Measurements from ENCODE around the gene PTGS1. TPM values are rescaled to one million over a fixed set of nuclear protein-coding genes. Genes with fewer than 3 reads are reported as not detected.
"Not testable (repeated sequence)": the region's sequence is repeated elsewhere in the genome, so short reads cannot be mapped to it uniquely, and the experiment has no call there.

PTGS1 gene
- 1.9 and 2.4 TPM in 2 replicates for total RNA-seq

DNA sequence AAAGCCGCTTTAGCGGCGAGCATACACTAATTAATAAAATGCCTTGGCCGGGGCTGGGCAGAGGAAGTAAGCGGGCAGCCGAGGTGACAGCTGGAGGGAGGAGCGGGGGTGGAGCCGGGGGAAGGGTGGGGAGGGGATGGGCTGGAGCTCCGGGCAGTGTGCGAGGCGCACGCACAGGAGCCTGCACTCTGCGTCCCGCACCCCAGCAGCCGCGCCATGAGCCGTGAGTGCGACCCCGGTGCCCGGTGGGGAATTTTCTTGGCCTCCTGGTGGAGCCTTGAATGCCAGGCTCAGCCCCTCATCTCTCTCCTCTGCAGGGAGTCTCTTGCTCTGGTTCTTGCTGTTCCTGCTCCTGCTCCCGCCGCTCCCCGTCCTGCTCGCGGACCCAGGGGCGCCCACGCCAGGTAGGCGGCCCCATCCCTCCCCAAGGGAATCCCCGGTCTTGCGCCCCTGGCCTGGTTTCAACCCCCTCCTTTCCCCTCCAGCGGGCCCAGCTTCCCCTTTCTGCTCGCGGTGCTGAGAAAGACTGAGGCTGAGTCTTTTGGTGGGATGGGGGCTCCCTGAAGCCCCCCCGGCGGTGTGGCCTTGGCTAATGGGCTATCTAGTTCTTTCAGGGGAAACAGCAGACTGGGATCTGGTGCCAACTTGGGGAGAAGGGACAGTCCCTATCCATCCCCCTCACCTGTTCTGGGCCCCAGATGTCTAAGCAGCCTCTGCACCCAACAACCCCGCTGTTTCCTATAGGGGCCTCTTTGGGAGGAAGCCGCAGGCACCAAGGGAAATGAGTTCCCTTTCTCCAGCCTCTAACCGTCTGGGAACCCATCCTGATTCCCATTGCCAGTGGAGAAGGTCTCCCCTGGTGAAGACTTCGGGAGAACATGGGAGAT is at the start of gene PTGS1:
Gene PTGS1, plus strand, starts transcription at position 156 of the 887 bp plus-strand sequence. Its CDS starts 61 bp downstream, at position 217.
- DNase-seq (ENCODE audit: low read depth): no peak

DNA sequence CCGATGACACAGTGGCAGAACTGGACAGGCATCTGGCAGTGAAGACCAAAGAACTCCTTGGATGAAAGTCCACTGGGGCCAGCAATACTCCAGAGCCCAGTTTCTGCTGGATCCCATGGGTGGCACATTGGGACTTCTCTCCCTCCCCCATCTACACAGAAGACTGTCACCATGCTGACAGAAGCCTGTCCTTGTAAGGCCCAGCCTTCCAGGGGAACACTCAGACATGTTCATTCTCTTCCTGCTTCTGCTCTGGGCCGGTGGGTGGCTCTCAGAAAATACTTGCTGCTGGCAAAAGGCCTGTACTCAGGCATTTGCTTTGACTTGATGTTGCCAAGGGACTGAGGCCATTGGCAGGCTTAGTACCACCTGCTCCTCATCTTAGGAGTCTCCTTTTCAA is 48.3 kb upstream of the PTGS1 start:
- DNase-seq (ENCODE audit: low read depth): no peak

DNA sequence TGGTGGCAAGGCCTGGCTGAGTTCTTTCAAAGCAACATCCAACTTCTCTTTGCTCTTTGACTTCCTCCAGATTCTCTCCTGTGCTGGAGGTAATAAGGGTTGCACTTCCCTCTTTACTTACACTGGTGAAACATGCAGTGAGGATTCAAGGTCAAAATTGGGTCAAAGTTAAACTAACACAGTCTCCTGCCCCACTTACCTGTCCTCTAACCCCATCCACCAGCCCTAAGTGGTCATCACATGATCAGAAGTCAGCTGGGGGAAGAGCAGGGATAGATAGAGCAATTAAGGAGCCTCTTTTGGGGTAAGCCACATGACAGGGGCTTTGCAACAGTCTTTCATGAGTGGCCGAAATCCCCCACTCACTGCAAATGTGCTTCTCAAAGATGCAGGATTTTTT is 46.2 kb upstream of the PTGS1 start:
- DNase-seq (ENCODE audit: low read depth): not testable (repeated sequence)

DNA sequence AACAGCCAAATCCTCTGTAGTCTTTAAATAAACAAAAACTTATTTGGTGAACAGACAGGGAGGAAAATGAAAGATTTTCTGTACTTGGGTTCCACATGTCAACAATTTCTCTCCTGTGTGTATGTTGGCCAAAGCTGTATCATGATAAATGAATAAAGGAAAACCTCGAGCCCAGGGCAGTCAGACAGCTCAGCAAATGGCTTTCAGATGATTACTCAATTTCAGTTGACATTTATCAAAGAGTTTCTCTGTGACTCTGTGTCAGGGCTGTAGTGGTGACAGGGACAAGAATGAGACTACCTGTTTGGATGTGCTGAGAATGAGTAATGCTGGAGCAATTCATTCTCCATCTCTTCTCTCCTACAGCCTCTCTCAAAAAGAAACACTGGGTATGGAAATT is 45.7 kb upstream of the PTGS1 start:
- DNase-seq (ENCODE audit: low read depth): no peak

DNA sequence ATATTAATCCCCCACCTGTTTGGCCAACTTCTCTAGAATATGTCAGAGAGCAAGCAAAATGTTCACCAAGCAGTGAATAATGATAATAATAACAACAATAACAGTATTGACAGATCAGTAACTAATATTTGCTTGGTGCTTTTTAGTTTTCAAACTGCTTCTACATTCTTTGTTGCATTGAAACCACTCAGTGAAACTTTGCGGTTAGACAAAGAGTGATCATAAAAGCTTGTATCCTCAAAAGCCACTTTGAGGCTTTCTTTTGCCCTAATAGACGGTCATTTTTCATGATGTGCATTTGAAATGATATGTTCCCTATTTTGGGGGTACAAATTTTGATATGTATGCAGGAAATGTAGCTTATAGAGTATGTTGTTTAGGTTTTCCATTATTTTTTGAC is 43.6 kb upstream of the PTGS1 start:
- DNase-seq (ENCODE audit: low read depth): no peak

DNA sequence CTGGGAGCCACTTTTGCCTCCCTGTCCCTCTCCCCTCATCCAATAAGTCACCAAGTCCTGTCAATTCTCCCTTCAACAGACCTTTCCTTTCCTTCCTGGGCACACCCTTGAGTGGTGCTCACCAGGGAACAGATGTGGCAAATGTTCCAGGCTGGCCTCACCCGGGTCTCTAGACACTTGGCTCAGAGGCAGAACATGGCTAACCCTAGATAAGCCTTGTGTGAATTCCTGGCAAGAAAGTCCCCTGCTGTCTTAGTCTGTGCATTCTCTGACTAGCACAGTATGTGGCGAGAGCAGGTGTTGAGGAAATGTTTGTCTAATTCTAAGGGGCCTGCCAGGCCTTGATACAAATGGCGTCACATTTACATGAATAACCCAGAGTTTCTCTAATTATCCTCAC is 41.2 kb upstream of the PTGS1 start:
- DNase-seq (ENCODE audit: low read depth): no peak

DNA sequence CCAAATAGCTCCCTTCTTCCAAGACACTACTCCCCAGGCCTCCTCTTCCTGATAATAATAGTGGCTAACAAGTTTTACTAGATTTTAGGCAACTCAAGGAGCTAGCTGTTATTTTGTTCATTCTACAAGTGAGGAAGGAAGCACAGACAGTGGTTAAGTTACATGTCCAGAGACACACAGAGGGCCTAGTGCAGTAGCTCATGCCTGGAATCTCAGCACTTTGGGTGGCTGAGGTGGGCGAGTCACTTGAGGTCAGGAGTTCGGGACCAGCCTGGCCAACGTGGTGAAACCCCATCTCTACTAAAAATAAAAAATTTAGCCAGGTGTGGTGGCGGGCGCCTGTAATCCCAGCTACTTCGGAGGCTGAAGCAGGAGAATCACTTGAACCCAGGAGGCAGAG is 40.4 kb upstream of the PTGS1 start:
- not testable (repeated sequence) for DNase-seq (ENCODE audit: low read depth)

DNA sequence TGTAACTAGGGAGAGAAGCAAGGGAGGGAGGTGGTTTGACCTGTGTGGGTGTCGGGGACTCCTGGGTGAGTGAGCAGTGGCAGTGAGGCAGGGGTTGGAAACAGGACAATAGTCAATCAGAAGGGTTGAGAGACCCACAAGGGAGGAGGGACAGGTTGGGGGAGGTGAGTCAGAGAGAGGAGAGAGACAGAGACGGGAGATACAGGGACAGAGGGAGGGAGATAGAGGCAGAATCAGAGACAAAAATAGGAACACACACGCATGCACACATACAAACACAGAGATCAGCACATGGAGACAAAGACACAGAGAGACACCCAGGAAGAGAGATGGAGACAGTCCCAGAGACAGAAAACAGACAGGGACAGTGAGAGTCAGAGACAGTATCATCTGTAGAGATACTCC is 39.3 kb upstream of the PTGS1 start:
- DNase-seq (ENCODE audit: low read depth): peak; percentile 11

DNA sequence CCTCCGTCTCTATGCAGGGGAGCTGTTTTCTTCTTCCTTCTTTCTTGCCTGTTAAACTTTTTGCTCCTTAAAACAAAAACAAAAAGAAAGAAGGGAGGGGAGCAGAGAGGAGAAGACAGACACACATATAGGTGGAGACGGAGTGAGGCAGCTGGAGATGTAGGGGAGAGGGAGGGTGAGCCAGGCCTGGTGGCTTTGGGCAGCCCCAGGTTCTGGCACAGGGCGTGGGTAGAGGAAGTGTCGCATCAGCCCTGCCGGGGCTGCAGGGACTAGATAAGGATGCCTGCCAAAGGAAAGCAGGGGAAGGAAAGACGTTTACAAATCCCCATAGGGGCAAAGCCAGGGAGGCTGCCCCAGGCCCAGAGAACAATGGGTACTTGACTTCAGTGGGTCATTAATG is 38.7 kb upstream of the PTGS1 start:
- DNase-seq (ENCODE audit: low read depth): no peak

DNA sequence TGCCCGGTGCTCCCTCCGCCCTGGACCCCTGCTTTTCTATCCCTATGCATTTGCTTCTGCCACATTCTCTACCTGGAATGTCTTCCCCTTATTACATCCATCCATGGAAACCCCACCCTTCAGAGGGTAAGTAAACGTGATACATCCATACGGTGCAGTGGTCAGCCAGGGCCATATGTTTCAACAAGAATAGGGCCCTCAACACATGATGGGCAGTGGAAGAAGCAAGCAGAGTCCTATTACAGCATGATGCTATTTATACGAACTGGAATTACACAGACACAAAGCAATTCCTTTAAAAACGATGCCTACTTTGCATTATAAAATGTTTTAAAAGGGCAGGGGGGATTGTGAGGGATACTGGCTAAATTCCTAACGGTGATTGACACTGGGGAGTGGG is 38.2 kb upstream of the PTGS1 start:
- no peak for DNase-seq (ENCODE audit: low read depth)

DNA sequence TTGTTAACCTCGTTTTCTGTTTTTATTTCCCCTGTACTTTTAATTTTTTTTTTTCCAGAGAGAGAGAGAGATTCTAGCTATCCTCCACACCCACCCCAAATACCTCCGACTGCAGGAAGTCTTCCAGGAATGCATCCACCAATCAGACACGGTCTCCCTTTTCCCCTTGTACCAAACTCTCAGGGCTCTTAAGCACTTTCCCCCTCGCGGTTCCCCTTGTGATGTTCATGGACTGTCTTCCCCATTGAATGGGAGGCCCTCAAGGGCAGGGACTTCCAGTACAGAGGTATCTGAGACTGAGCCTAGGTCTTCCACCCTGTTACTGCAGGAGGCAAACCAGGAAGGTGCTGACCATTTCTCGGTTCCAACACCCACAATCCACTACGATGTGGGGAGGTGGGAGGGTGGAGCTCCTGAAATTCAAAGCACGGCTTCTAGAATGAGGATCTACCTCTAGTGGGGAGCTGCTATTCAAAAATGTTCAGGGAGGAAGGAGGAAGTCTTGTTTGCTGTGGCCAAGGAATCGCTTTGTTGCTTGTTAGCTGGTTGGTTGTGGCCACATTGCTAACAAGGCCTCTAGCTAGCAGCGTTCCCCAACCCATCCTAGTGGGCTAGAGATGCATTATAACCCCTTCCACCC is 37.5 kb upstream of the PTGS1 start:
- DNase-seq (ENCODE audit: low read depth): no peak

DNA sequence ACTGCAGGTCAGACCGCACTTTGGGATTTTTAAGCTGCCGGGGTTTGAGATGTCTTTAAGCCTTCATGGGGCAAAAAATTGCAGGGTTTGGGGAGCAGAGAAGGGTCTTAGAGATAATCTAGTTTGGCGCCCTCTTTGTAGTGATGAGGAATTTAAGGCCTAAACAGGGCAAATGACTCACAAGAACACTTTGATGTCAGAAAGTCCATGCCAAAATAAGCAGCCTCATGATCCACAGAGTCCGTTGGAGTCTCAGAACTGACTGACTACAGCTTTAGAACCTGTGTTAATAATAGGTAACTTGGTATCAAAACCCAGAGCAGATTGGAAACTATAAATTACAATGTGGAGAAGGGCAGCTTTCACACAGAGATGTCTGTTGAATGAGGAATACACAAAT is 35.9 kb upstream of the PTGS1 start:
- peak; percentile 8 for DNase-seq (ENCODE audit: low read depth)

DNA sequence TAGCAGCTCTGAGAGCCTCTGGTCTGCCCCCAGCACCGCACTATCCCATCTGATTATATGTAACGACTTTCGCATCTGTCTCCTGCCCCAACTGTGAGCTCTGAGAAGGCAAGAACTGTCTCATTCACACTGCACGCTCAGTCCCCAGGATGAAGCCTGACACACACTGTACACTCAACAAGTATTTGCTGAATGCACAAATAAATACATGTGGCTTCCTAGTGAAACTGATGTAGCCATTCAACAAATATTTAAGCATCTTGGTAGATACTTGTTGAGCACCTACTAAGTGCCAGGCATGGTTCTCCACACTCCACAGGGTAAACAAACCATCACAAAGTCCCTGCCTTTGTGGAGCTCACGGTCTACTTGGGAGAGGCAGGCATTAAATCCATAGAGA is 34.6 kb upstream of the PTGS1 start:
- DNase-seq (ENCODE audit: low read depth): no peak

DNA sequence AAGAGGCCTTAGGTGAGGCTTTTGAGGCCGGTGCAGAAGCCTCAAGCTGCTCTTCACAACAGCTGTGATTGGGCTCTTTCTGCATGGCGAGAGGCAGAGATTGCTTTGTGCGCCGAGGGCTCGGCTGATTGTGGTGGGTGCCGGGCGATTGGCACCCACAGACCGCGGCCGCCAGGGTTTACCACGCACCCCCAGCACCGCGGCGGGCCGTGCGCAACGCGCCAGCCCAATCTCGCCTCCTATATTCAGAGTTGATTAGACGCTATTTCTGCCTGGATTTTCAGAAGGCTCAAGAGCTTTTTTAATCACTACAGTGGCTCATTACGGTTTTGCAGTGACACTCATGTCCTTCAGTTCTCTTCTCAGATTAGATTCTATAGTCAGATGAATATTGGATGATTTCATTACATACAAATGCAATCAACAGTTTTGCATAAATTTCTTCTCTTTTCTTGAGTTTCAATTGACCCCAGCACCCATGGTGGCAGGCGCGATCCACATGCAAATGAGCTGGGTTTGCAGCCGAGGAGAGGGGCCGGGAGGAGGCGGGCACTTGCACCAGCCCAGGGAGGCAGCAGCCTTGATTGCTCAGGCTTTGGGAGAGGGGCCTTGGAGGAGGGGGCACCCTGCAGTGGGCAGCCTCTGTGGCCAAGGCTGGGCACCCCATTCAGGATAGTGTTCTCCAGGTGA is 33.8 kb upstream of the PTGS1 start:
- DNase-seq (ENCODE audit: low read depth): no peak

DNA sequence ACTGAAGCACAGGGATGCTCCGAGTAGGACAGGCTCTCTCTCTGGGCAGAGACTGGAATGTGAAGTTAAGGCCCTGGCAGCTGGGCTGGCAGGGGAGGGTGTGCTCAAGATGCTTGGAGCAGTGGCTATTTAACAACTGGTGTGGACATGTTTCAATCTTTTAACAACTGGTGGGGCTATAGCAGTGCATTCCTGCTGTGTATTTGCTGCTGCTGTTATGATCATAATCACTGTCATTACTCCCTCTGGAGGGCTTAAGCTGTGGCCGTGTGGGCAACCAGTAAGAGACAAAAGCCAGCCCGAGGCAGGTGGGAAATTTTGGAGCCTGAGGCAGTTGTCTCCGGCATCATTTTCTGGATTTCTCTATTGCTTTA is 33.3 kb upstream of the PTGS1 start:
- DNase-seq (ENCODE audit: low read depth): no peak

DNA sequence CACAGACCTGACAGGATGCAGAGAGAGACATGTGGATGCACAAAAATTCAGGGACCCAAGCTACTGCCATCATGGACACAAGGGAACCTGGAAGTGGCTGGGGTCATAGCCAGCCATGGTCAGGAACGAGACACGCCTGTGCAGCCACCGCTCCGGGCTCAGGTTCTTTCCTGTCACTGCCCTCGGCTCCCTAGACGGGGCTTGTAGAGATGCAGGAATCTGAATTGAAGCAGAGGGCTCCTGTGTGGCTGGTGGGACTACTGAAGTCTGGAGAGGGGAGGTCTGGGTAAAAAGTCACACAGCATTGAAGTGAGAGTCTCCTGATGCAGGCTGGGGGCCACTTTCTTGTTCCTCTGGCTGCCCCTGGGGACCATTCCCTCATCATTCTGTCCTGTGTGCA is 32.3 kb upstream of the PTGS1 start:
- no peak for DNase-seq (ENCODE audit: low read depth)

DNA sequence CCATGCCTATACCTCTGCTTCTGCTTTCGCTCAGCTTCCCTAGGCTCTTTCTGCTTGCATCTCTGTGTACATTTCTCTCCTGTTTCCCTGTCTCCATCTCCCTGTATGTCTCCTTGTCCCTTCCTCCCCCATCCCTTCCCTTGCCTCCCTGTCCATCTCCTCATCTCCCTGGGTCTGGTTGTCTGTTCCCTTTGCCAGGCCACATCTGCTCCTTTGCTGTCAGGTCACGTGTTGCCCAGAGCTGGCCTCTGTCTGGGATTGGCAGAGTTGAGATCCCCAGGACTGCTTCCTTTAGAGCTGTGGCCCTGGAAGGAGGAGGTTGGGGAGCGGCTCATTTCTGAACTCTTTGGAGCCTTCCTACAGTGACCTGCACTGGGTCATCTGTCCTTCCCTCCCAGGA is 31.8 kb upstream of the PTGS1 start:
- DNase-seq (ENCODE audit: low read depth): no peak

DNA sequence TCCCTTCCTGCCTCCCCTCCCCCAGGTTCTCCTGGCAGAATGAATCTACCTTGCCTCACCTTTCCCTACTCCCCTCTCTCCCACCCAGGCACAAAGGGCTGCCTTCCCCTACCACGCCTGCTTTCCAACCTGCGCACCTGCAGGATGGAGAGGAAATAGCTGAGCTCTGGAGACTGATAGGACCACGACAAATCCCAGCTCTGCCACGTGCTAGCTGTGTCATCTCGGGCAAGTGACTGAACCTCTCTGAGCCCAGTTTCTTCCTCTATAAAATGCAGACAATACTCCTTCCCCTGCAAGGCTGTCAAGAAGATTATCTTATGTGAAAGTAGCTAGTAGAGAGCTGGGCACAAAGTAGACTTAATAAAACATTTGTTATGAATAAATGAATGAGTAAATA is 31.2 kb upstream of the PTGS1 start:
- DNase-seq (ENCODE audit: low read depth): no peak

DNA sequence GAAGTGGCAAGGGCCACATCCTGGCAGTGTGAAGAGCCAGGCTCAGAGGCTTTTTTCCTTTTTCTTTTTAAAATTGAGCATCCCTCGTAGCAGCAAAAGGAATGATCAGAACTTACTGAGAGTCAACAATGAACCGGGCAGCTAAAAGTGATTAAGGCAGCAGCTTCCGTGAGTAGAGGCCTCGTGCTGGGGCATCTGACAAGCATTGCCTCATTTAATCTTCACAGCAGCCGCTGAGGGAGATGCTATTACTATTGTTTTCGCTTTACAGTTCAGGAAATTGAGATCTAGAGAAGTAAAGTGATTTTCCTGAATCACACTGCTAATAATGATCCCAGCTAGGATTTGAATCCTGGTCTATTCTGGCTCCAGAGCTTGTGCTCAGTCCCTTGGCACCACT is 30.7 kb upstream of the PTGS1 start:
- no peak for DNase-seq (ENCODE audit: low read depth)

DNA sequence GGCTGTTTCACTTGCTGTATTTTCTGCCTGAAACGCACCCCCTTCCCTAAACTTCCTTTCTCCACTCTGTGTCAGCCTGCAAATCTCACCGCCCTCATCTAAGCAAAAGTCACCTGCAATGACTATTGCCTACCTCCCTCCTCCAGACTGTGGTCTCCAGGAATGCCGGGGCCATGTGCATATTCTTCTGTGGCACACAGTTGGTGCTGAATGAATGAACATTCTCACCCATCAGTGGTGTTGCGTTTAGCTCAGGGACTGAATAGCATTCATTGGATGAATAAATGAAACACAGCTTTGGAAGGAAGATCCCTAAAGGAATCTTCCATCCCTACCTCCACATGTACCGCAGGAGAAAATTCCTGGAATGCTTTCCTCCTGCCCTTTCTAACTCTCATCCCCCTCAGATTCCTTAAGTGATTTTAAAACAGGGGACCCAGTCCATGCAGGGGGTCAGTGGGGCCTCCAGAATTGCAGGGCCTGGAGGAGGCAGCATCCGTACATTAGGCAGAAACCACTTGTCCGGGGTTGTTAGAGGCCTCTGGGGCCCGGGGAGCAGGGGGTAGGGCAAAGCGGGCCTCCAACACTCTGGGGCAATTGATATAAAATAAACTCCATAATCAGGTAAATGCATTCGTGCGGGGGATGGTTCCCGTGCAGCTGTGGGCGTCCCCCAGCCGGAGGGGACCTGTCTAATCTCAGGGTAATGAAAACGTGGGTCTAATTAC is 28.3 kb upstream of the PTGS1 start:
- no peak for DNase-seq (ENCODE audit: low read depth)

DNA sequence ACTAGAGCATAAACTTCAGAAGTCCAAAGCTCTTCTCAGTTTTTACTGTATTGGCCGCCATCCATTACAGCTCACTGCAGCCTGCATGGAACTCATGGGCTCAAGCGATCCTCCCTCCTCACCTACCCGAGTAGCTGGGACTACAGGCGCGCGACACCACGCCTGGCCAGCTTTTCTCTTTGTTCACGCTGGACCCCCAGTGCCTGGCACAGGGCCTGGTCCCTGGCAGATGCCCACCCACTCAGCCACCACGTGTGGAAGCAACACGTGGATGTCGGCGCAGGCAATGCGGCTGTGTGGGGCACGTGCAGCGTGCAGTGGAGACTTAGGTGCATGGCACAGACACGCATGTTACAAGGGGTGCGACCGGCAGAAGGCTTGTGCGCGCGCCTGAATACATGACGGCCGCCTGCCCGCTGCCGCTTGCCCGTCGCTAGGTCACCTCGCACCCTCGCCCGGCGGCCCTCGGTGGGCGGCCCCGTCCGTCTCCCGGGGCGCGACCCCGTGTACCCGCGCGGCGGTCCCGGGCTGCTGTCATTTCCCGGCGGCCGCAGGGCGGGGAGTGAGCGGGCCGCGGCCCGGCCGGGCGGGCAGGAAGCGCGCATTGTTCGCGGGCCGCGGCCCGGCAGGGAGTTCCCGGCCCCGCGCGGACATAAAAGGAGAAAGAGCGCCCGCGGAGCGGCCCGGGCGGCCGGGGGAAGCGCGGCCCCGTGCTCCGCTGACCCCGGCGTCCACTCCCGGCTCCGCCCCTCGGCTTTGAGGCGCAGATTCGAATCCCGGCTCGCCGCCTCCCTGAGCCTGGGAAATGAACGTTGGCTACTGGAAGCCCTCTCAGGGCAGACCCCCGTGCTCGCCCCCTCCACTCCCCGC is 24.1 kb upstream of the PTGS1 start:
- no peak for DNase-seq (ENCODE audit: low read depth)

Data from renal cortical epithelial cell (primary cell).